IPS-NIHi7 (cell line): ENCODE data around the gene TRIM27.
"Not testable (repeated sequence)": the region's sequence is repeated elsewhere in the genome, so short reads cannot be mapped to it uniquely, and the experiment has no call there.

Experiments
- DNase-seq: peaks from one replicate; pipeline ENCODE4 v3.0.0; 2012; ENCODE audit warnings: mixed read lengths; ENCODE audit errors: extremely low spot score

Gene TRIM27

GRCh38 chr6:28923318-28924102 lies at the start of gene TRIM27:
Gene TRIM27, minus strand, starts transcription at chr6:28923985. Its CDS starts 353 bp downstream, at chr6:28923632.
- peak; percentile 91 for DNase-seq

- not testable (repeated sequence) for DNase-seq
Measured at GRCh38 chr6:28970056-28970455, 46.3 kb upstream of the TRIM27 start.

GRCh38 chr6:28969129-28969528 lies 45.3 kb upstream of the TRIM27 start:
- DNase-seq = peak; percentile 20

GRCh38 chr6:28968476-28968875 lies 44.7 kb upstream of the TRIM27 start:
- no peak for DNase-seq

- DNase-seq = no peak
Measured at GRCh38 chr6:28965706-28966105, 41.9 kb upstream of the TRIM27 start.

- no peak for DNase-seq
Measured at GRCh38 chr6:28960846-28961500, 37.2 kb upstream of the TRIM27 start.

- not testable (repeated sequence) for DNase-seq
Measured at GRCh38 chr6:28958561-28959243, 34.9 kb upstream of the TRIM27 start.

GRCh38 chr6:28957795-28958314 lies 34.1 kb upstream of the TRIM27 start:
- not testable (repeated sequence) for DNase-seq

- no peak for DNase-seq
Measured at GRCh38 chr6:28956331-28956730, 32.5 kb upstream of the TRIM27 start.

- DNase-seq = peak; percentile 16
Measured at GRCh38 chr6:28953585-28954258, 29.9 kb upstream of the TRIM27 start.

GRCh38 chr6:28953039-28953584 lies 29.3 kb upstream of the TRIM27 start:
- DNase-seq = peak; percentile 48

GRCh38 chr6:28949656-28950195 lies 25.9 kb upstream of the TRIM27 start:
- not testable (repeated sequence) for DNase-seq

- DNase-seq = no peak
Measured at GRCh38 chr6:28948782-28949486, 25.1 kb upstream of the TRIM27 start.

- DNase-seq = no peak
Measured at GRCh38 chr6:28947831-28948270, 24.1 kb upstream of the TRIM27 start.

- DNase-seq = no peak
Measured at GRCh38 chr6:28947067-28947765, 23.4 kb upstream of the TRIM27 start.

- no peak for DNase-seq
Measured at GRCh38 chr6:28945349-28945748, 21.6 kb upstream of the TRIM27 start.

- peak; percentile 16 for DNase-seq
Measured at GRCh38 chr6:28944412-28944865, 20.7 kb upstream of the TRIM27 start.

GRCh38 chr6:28943557-28944411 lies 20.0 kb upstream of the TRIM27 start:
- DNase-seq = peak; percentile 55

GRCh38 chr6:28943223-28943556 lies 19.4 kb upstream of the TRIM27 start:
- no peak for DNase-seq
